ENCODE data around the gene TCAF1. TPM values are rescaled to one million over a fixed set of nuclear protein-coding genes. Genes with fewer than 3 reads are reported as not detected.

Gene TCAF1
- total RNA-seq, 1 donor: 77.1 TPM

DNA sequence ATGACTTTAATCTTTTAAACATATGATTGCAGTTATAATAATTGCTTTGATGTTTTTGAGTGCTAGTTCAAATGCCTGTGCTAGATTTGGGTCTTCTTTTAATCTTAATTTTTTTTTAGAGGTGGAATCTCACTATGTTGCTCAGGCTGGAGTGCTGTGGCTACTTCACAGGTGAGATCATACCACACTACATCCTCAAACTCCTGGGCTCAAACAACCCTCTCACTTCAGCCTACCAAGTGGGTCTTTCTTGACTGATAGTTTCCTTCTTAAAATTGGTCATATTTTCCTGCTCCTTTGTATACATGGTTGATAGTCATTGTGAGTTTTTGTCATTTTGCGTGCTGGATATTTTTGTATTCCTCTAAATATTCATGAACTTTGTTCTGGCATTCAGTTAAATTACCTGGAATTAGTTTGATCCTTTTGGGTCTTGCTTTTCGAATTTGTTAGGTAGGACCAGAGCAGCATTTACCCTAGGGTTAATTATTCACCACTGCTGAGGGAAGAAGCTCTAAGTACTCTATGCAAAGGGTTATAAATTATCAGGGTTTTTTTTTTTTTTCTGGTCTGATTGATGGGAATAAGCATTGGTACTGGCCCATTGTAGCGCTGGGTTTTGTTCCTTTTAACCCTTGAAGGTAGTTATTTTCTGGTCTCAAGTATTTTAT is 12.1 kb upstream of the TCAF1 start:
- H3K4me1 ChIP-seq (ENCODE audit: insufficient read depth, low read length): peaks cover 4% of the 10 kb centered on the region
- TF ChIP-seq, protein P1, sequence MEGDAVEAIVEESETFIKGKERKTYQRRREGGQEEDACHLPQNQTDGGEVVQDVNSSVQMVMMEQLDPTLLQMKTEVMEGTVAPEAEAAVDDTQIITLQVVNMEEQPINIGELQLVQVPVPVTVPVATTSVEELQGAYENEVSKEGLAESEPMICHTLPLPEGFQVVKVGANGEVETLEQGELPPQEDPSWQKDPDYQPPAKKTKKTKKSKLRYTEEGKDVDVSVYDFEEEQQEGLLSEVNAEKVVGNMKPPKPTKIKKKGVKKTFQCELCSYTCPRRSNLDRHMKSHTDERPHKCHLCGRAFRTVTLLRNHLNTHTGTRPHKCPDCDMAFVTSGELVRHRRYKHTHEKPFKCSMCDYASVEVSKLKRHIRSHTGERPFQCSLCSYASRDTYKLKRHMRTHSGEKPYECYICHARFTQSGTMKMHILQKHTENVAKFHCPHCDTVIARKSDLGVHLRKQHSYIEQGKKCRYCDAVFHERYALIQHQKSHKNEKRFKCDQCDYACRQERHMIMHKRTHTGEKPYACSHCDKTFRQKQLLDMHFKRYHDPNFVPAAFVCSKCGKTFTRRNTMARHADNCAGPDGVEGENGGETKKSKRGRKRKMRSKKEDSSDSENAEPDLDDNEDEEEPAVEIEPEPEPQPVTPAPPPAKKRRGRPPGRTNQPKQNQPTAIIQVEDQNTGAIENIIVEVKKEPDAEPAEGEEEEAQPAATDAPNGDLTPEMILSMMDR (IDR thresholded peaks at IDR 0.05; ENCODE audit: extremely low read depth, low read depth, low read length): no peak
- DNase-seq (ENCODE audit: insufficient read length, low spot score, missing footprints): no peak

DNA sequence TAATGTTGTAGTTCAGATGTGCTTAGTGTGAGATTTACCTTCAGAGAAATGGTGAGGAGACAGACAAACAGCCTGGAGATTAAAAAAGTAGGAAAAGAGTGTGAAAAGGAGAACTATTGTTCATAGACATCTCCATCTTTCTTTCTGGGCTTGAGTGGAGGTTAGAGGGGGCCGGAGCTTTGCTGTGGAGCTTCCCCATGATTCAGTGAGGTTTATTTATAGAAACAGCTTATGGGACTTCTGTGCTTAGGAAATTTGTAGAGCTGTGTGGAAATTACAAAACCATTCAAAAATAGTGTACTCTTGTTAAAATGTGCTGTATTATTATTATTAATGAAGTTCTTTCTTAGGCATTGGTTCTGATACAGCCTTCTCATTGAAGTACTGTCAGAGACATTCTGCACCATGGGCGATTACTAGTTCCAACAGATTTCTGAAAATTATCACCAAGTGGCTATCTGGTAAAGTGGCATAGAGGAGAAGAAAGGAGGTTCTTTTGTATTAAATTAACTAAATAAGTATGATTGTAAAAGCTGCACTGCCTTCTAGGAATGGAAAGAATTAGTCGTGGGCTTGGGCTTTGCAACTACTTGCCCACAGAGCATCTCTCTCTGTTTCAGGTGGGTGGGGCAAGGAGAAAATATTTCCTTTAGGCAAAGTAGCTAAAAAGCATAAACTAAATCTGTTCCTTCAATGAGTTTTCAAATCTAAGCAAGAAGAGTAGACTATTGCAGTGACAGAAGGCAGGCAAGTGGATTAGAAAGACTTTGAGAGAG is 8.7 kb upstream of the TCAF1 start:
- Histone ChIP-seq H3K4me2 (ENCODE audit: insufficient read depth, low read length) (no peak overlapping the region), H3K36me3 (ENCODE audit: insufficient read depth, low read length) (no peaks in the 10 kb centered on the region), H3K27me3 (ENCODE audit: insufficient read depth, low read length) (no peaks in the 10 kb centered on the region), H3K9me3 (ENCODE audit: low read depth, low read length) (no peaks in the 10 kb centered on the region), H3K4me1 (ENCODE audit: insufficient read depth, low read length) (peaks cover 4% of the 10 kb centered on the region), H3K4me3 (ENCODE audit: insufficient read depth, low read length) (no peak overlapping the region), H4K20me1 (ENCODE audit: insufficient read depth, low read length) (no peaks in the 10 kb centered on the region), H3K27ac (ENCODE audit: low read depth, low read length) (no peak overlapping the region), H3K79me2 (ENCODE audit: insufficient read depth, low read length) (no peaks in the 10 kb centered on the region), H2AFZ (ENCODE audit: low read length) (peak overlapping the region; percentile 54)
- DNase-seq (ENCODE audit: insufficient read length, low spot score, missing footprints): no peak
- TF ChIP-seq, protein P1 (IDR thresholded peaks at IDR 0.05; ENCODE audit: extremely low read depth, low read depth, low read length): no peak

More for the DNA sequence above, 12.1 kb upstream of the TCAF1 start:
- no peak overlapping the region for H3K4me2 ChIP-seq (ENCODE audit: insufficient read depth, low read length)
- H4K20me1 ChIP-seq (ENCODE audit: insufficient read depth, low read length): no peaks in the 10 kb centered on the region
- no peaks in the 10 kb centered on the region for H3K9me3 ChIP-seq (ENCODE audit: low read depth, low read length)
- no peaks in the 10 kb centered on the region for H3K79me2 ChIP-seq (ENCODE audit: insufficient read depth, low read length)
- H3K36me3 ChIP-seq (ENCODE audit: insufficient read depth, low read length): no peaks in the 10 kb centered on the region
- H3K4me3 ChIP-seq (ENCODE audit: insufficient read depth, low read length): no peak overlapping the region
- H3K27ac ChIP-seq (ENCODE audit: low read depth, low read length): no peak overlapping the region
- H3K27me3 ChIP-seq (ENCODE audit: insufficient read depth, low read length): no peaks in the 10 kb centered on the region
- H2AFZ ChIP-seq (ENCODE audit: low read length): no peak overlapping the region

DNA sequence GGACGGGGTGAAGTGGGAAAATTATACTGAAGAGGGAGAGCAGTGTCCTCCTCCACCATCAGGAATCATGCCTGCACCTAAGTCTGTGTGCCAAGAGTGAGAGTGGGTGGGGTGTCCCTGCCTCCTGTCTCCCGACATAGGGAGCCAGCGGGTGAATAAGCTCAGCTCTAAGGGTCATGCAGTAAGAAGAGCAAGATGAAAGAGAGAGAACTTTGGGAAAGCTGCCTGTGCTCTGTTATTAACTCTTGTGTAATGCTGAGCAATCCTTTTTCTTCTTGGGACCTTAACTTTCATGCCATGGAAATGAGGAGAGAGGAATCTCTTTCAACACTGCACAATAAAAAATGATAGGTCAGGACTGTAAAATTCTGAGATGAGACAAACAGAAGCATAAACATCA is 7.9 kb upstream of the TCAF1 start:
- Histone ChIP-seq H3K9me3 (ENCODE audit: low read depth, low read length) (no peaks in the 10 kb centered on the region), H3K4me3 (ENCODE audit: insufficient read depth, low read length) (no peak overlapping the region), H4K20me1 (ENCODE audit: insufficient read depth, low read length) (no peaks in the 10 kb centered on the region), H3K27me3 (ENCODE audit: insufficient read depth, low read length) (no peaks in the 10 kb centered on the region), H3K79me2 (ENCODE audit: insufficient read depth, low read length) (no peaks in the 10 kb centered on the region), H3K4me2 (ENCODE audit: insufficient read depth, low read length) (no peak overlapping the region), H3K36me3 (ENCODE audit: insufficient read depth, low read length) (no peaks in the 10 kb centered on the region), H2AFZ (ENCODE audit: low read length) (no peak overlapping the region), H3K27ac (ENCODE audit: low read depth, low read length) (no peak overlapping the region), H3K4me1 (ENCODE audit: insufficient read depth, low read length) (peaks cover 4% of the 10 kb centered on the region)
- no peak for DNase-seq (ENCODE audit: insufficient read length, low spot score, missing footprints)
- TF ChIP-seq, protein P1 (IDR thresholded peaks at IDR 0.05; ENCODE audit: extremely low read depth, low read depth, low read length): no peak

DNA sequence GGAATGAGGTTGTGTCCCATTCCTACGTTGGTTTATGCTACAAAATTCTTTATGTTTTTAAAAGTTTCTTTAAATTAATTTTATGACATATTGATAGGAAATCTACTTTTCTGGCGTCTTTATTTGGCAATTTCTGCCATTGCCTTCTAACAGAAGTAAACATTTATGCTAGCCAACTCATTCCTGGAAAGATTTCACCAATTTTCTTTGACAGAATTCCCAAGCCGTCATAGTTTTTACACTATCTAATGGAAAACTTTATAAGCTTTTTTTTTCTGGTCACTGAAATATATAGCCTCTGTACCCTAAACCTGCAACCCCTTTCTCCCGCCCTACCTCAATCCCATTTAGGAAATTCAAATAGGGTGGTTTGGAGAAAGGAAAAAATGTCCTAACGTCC is 6.1 kb upstream of the TCAF1 start:
- no peak for DNase-seq (ENCODE audit: insufficient read length, low spot score, missing footprints)
- no peaks in the 10 kb centered on the region for H3K36me3 ChIP-seq (ENCODE audit: insufficient read depth, low read length)
- peaks cover 4% of the 10 kb centered on the region for H3K4me1 ChIP-seq (ENCODE audit: insufficient read depth, low read length)
- H3K4me2 ChIP-seq (ENCODE audit: insufficient read depth, low read length): no peak overlapping the region
- H3K27ac ChIP-seq (ENCODE audit: low read depth, low read length): no peak overlapping the region
- no peaks in the 10 kb centered on the region for H3K9me3 ChIP-seq (ENCODE audit: low read depth, low read length)
- TF ChIP-seq, protein P1 (IDR thresholded peaks at IDR 0.05; ENCODE audit: extremely low read depth, low read depth, low read length): no peak
- no peaks in the 10 kb centered on the region for H3K79me2 ChIP-seq (ENCODE audit: insufficient read depth, low read length)
- H3K27me3 ChIP-seq (ENCODE audit: insufficient read depth, low read length): no peaks in the 10 kb centered on the region
- H4K20me1 ChIP-seq (ENCODE audit: insufficient read depth, low read length): no peaks in the 10 kb centered on the region
- H2AFZ ChIP-seq (ENCODE audit: low read length): no peak overlapping the region
- H3K4me3 ChIP-seq (ENCODE audit: insufficient read depth, low read length): no peak overlapping the region

All from osteoblast (primary cell).